NCI-H1105 (cell line): ENCODE results near the gene IFITM10.
"Not testable (repeated sequence)": the region's sequence is repeated elsewhere in the genome, so short reads cannot be mapped to it uniquely, and the experiment has no call there.

Experiments used
- DNase-seq: peaks from one replicate; lab custom pipeline; 2025; lab: John Stamatoyannopoulos, UW

IFITM10 gene

DNA sequence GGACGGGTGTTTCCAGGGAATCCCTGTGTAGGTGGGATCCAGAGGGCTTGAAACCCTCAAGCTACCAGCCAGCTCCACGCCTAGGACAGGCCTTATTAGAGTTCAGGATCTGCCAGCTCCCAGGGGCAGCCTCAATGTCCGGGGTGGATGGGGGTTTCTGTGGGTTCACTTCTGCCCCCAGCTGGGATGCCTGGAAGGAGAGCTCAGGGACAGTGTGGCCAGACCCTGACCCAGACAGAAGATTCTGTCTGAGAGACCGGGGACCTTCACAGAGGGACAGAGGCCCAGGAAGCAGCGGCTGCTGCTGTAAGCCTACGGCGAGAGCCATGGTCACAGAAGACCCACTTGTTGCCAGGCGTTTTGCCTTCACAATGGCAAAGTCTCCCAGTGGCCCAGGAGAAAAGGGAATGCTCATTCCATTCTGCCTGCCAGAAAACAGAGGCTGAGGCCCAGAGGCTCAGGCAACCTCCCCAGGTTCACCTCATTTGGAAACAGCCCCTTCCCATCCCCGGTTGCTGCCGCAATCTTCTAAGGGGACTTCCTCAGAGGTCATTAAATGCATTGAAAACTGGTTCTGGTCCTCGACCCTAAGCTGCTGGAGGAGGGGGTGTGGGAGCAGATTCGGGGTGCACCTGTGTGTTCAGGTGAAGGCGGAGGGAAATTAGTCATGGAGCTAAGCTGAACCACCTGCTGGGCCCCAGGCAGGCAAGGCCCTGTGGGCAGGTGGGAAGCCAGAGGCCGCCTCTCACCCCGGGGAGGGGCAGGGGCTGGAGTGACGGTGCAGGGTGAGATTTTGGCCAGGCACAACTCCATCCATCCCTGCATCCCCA is 58.3 kb downstream of the IFITM10 start:
- no peak for DNase-seq

DNA sequence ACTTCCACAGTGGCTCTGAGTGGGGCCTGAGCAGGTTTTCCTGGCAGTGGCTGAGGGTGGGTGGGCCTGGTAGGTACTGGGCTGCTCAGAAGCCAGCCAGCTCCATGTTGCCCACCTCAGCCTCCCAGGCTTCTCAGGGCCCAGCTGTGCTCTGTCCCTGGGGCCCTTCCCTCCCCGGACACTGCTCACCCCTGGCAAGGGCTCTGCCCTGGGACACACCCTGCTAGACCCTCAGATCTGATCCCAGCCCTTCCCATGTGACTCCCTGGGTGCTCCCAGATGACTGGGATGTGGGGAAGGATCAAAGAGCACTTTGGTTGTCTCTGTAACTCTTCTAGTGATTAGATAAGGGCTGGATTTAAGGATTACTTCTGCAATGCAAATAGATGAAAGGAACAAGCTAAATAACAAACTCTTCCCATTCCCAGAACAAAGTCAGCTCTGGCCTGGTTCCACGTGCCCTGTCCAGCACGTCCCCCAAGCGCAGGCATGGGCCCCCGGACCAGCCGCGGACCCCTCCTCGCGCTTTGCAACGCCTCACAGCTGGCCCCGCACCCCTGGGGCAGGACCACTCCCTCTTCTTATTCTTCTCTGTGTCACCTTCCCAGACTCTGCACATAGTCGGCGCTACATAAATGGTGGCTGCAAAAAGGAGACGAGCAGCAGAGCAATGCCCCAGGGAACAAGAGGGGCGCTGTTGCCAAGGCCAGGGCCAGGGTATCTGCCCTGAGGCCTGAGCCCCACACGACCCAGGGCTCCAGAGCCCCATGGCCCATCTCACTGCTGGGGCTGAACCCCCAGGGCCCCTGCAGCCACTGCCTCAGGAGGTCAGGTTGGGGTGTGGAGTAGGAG is 59.1 kb downstream of the IFITM10 start:
- DNase-seq = no peak

DNA sequence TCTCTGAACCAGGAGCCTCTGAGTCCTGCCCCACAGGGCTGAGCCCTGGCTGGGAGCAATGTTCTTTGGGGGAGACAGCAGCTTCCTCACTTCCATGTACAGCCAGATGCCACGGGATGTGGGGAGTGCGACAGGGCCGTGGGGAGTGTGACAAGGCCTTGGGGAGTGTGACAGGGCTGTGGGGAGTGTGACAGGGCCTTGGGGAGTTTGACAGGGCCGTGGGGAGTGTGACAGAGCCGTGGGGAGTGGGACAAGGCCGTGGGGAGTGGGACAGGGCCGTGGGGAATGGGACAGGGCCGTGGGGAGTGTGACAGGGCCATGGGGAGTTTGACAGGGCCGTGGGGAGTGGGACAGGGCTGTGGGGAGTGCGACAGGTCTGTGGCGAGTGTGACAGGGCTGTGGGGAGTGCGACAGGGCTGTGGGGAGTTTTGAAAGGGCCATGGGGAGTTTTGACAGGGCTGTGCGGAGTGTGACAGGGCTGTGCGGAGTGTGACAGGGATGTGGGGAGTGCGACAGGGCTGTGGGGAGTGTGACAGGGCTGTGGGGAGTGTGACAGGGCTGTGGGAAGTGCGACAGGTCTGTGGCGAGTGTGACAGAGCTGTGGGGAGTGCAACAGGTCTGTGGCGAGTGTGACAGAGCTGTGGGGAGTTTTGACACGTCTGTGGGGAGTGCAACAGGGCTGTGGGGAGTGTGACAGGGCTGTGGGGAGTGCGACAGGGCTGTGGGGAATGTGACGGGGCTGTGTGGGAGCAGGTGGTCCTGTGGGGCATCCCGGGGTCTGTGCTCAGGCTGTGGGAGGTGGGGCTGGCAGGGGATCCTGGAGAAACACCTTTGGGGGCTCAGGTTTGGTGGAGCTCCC is 60.0 kb downstream of the IFITM10 start:
- no peak for DNase-seq

DNA sequence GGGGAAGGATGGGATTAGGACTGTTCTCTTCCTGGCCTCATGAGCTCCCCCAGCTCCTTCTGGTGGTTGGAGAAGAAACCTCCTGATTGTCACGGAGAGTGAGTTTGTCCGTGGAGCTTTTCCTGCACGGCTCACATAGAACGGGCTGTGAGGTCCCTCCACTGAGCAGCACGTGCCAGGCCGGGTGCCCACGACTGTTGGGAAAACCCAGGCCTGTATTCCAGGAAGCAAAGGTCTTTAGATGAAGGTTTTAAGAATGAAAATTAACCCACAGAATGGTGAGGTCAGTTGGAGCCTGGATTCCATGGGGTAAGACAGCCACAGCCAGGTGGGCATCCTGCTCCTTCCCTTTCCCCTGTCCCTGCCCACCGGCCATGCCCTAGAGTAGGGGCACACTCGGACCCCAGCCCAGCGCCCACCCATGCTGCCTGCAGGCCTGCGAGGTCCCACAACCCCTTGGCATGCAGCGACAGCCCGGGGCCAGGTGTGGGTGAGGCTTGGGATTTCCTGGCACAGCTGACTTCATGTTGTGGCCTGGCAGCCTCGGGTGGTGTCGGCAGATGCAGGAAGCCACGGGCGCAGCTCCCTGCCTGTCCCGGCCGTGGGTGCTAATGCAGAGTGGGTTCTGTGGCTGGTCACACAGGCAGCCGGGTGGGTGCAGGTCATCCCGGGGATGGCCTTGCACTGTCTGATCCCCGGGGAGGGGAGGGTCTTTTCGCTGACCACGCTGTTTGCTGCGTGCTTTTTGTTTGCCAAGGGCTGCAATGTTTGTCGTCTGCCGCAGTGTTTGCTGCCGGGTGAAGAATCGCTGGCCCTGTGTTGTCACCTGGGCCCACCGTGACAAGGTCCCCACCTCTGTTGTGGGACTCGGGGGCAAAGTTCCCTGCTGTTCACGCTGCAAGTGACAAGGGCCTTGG is 60.9 kb downstream of the IFITM10 start:
- DNase-seq = not testable (repeated sequence)

DNA sequence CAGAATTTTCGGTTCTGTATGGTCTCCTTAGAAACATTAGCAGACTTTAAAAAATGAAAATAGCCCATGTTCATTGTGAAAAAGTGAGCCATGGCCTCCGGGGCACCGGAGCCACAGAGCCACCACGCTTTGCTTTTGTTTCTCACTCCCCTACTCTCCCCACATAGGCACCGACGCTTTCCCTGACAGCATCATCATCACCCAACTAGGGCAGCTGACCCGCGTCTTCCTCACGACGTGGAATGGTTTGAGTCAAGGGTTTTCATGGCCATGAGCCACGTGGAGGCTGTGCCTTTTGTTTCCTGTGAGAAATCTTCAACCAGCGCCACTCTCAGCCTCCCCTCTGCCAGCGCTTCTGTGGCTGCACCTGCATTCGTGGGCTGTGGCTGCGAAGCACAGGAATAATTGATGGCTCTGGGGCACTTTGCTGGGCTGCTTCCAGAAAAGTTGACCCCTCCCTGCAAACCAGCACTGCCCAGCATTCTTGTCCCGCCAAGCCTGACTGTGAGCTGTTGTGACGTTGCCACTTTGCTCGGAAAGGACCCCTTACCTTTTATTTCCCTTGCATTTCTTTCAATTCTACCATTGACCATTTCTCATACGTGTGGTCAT is 62.0 kb downstream of the IFITM10 start:
- DNase-seq = not testable (repeated sequence)

DNA sequence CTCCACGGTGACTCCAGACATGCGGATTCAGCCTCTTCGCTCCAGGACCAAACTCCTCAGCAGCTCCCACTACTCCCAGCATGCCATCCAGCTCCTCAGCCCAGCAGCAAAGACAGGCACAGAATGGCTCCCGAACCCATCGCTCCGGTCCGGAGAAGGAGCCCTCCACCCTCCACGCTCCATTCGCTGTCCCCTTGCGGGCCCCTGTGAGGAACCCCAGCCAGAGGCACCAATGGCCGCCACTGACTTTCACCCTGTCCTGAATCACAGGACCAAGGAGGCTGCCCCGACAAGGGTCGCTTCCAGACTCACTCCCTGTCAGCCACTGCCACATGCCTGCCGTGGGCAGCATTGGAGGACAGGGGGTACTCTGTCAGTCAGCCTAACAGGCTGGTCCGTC is 64.2 kb downstream of the IFITM10 start:
- not testable (repeated sequence) for DNase-seq

DNA sequence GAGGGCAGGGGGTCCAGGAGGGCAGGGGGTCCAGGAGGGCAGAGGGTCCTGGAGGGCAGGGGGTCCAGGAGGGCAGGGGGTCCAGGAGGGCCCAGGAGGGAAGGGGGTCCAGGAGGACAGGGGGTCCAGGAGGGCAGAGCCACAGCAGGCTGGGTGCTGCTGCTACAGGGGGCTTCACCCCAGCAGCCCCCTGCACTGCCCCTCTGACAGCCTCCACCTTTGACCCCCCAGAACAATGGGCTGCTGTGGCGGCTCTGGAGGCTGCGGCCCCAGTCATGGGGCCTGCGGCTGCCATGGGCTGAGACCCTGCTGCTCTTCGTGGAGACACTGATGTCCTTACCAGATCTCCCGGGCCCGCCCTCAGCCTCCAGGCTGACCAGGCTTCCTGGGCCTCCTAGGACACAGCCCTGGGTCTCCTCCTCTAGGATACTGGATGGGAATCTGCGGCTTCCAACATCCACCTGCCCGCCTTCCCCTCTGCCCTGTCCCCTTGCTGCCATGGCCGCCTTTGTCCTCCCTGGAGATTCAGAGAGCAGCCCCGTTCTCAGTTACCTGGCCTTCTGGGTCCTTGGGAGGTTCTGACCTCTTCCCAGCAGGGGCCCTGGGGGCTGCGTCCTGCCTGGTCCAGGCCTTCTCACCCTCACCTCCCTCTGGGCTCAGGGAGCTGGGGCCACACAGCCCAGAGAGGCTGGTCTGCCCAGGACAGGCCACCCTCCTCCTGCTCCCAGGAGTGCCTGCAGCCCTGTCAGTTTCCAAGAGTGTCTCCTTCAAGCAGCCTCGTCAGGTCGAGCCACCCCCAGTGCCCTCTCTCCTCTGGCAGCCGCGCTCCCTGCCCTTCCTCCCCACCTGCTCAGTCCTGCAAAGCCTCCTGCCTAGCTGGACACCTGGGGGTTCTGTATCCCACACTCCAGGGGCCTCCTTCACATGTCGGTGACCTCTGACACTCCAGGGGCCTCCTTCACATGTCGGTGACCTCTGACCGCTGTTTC is 65.2 kb downstream of the IFITM10 start:
- DNase-seq = not testable (repeated sequence)

DNA sequence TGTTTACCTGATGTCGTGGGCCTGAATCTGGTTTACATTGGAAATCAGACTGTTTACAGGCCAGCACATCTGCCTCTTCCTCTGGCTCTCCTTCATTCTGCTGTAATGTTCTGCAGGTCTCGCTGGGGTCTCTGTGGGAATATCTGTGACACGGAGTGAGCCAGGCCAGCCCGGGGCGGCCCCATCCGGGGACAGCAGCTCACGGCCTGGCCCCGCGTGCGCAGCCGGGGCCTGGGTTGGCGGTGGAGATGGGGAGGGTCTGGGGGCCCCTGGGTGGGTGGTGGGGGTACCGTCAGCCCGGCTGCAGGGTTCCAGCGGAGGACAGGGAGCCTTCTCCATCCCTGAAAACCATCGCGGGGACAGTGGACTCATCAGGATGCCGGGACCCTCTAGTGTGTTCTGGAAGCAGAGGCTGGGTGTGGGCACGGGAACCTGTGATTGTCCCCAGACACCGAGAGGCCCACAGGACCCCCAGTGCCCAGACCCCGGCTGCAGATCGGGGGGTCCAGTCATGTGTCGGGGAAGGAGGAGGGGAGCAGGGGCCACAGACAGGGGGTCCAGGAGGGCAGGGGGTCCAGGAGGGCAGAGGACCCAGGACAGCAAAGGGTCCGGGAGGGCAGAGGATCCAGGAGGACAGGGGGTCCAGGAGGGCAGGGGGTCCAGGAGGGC is 66.4 kb downstream of the IFITM10 start:
- not testable (repeated sequence) for DNase-seq

DNA sequence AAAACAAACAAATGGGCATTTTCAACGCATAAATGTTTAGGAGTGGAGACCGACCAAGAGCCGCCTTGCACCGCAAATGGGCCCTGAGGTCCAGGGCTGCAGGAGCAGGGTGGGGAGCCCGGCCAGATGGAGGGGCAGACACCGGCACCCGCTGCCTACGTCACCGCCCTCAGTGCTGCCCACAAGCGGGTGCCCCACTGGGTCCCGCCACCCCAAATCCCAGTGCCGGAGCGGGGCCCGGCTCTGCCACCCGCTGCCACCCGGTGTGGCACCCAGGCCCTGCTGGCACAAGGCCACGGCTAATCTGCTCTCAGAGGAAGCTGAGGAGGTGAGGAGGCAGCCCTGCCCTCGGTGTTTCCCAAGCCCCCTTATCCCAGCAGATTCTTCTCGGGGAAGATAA is 67.2 kb downstream of the IFITM10 start:
- not testable (repeated sequence) for DNase-seq
